Spleen (tissue), 11 donors: ENCODE measurements around the gene NMBR. TPM values are rescaled to one million over a fixed set of nuclear protein-coding genes. Genes with fewer than 3 reads are reported as not detected.
A peak's percentile ranks its signal among the peaks of the same experiment; 100 is the strongest.

Source experiments
- DNase-seq: peaks from one replicate; pipeline ENCODE4 v3.0.0-alpha.2; 2020
- H3K27ac ChIP-seq, 8 donors: fragments of 200-600 bp; sonication (generic) in 7 of 8; 1 replicate in 4 of 8; 2 replicates in 4 of 8; pipeline versions ENCODE4 v1.5.0 to v1.8.0; 2016 to 2021; ENCODE audit warnings: inconsistent platforms in 4 of 8, mild to moderate bottlenecking in 4 of 8, moderate library complexity in 1 of 8
- H3K27me3 ChIP-seq, 7 donors: fragments of 200-600 bp; sonication (generic) in 6 of 7; replicated peaks in 1 of 7; 1 replicate in 4 of 7; 2 replicates in 3 of 7; pipeline versions ENCODE4 v1.5.0 to v1.8.0; 2016 to 2021; ENCODE audit warnings: inconsistent platforms in 3 of 7, mild to moderate bottlenecking in 1 of 7
- H3K36me3 ChIP-seq, 6 donors: fragments of 200-600 bp; sonication (generic) in 5 of 6; 1 replicate in 4 of 6; 2 replicates in 2 of 6; pipeline versions ENCODE4 v1.5.0 to v1.8.0; 2016 to 2021; ENCODE audit warnings: inconsistent platforms in 2 of 6
- H3K4me1 ChIP-seq, 6 donors: fragments of 200-600 bp; sonication (generic) in 5 of 6; 1 replicate in 3 of 6; 2 replicates in 3 of 6; pipeline versions ENCODE4 v1.5.0 to v1.8.0; 2016 to 2021; ENCODE audit warnings: inconsistent platforms in 3 of 6
- H3K4me3 ChIP-seq, 8 donors: fragments of 200-600 bp; sonication (generic) in 7 of 8; 1 replicate in 4 of 8; 2 replicates in 4 of 8; pipeline versions ENCODE4 v1.5.0 to v1.8.0; 2016 to 2021; ENCODE audit warnings: inconsistent platforms in 4 of 8, mild to moderate bottlenecking in 4 of 8, moderate library complexity in 2 of 8
- H3K9me3 ChIP-seq, 8 donors: fragments of 200-600 bp; sonication (generic) in 7 of 8; 1 replicate in 4 of 8; 2 replicates in 4 of 8; pipeline versions ENCODE4 v1.5.0 to v1.8.0; 2016 to 2021; ENCODE audit warnings: inconsistent platforms in 4 of 8
- CTCF ChIP-seq, 11 experiments: fragments of 200-600 bp in 7 of 11; fragments of 450-650 bp in 4 of 11; sonication (generic) in 4 of 11; IDR thresholded peaks in 8 of 11; conservative IDR thresholded peaks in 3 of 11; 1 replicate in 7 of 11; 2 replicates in 4 of 11; pipeline versions ENCODE4 v1.4.0 to v1.8.0; 2016 to 2021; ENCODE audit warnings: antibody characterized with exemption in 11 of 11, inconsistent platforms in 4 of 11, mild to moderate bottlenecking in 1 of 11
- POLR2A ChIP-seq, 3 donors: fragments of 450-650 bp; IDR thresholded peaks; one replicate each; pipeline ENCODE4 v1.5.1; 2017; ENCODE audit warnings: antibody characterized with exemption in 3 of 3, mild to moderate bottlenecking in 1 of 3
- POLR2AphosphoS5 ChIP-seq, 3 donors: sonication (generic); formaldehyde crosslinking; IDR thresholded peaks; one replicate each; pipeline ENCODE4 v1.5.1; 2017; ENCODE audit warnings: antibody characterized with exemption in 3 of 3
- WGBS, 5 donors: extraction: QIAGEN DNeasy Blood & Tissue Kit in 3 of 5; methylation state at CpG; one replicate each; pipeline versions ENCODE4 v1.1.5 to v1.1.7; 2013 to 2018; 5-methylcytosine and 5-hydroxymethylcytosine counted together
- intact Hi-C: fragments of 100-400 bp; cut with DNase I; formaldehyde crosslinking; loops from one replicate; pipeline ENCODE4 v1.15.0; 2023; ENCODE audit warnings: low total_unique reads
- polyA plus RNA-seq, 3 donors: library from polyadenylated mRNA; stranded (reverse); fragments of 200-250 nt; gene quantifications; one replicate each; pipeline ENCODE4 v1.2.1, GENCODE V29; 2013
- total RNA-seq, 7 donors: library from RNA; depleted of rRNA in 3 of 7; stranded (reverse); fragments of >200 nt in 3 of 7; fragmentation: NEBNext Ultra II Directional in 4 of 7; extraction: Animal tissue kit (Norgen Biotek cat#: 25700) in 4 of 7; gene quantifications; one replicate each; pipeline versions ENCODE4 v1.1.0 to v1.2.1, GENCODE V29; 2016 to 2021
- donor health status: healthy with polysubstance abuse.
- donor health status: DM: no; HTN: no; CAD: no; lungs with moderate emphysema.
- donor health status: DM: no; HTN: no; CAD: no.
- donor health status: Bipolar disorder and iron deficiency.
- donor health status: healthy.
- donor health status: DM: no; HTN: no; CAD: no.
- donor health status: DM: yes; HTN: yes; CAD: no.

Gene NMBR
- total and polyA plus RNA-seq, 10 donors = 0.25 to 0.36 TPM; not detected in 8

GRCh38 chr6:142155895-142156757 is 9.2 kb upstream of the NMBR start:
- no peak for TF ChIP-seq POLR2AphosphoS5 (IDR thresholded peaks at IDR 0.05)
- TF ChIP-seq CTCF (IDR thresholded peaks at IDR 0.05 in 8 of 11, conservative IDR thresholded peaks at IDR 0.05 in 3 of 11) = peak in 7 of 11 experiments; percentile 36 to 49 (median 41)
- no peak for TF ChIP-seq POLR2A (IDR thresholded peaks at IDR 0.05)
- peaks cover 0 to 11% (median 0%) of the 10 kb centered on the region in 6 donors for H3K36me3 ChIP-seq
- no peak for DNase-seq
- H3K27ac ChIP-seq = peak overlapping the region in 4 of 8 donors; percentile 8 to 61 (median 44)
- H3K27me3 ChIP-seq = no peaks in the 10 kb centered on the region
- intact Hi-C loops = loop anchor here (5.0 to 10.0 kb wide), 2 partner anchors 51 to 229 kb away; no protein-coding TSS in a partner anchor
- H3K9me3 ChIP-seq = no peaks in the 10 kb centered on the region
- H3K4me1 ChIP-seq = peaks cover 0 to 86% (median 38%) of the 10 kb centered on the region in 6 donors
- H3K4me3 ChIP-seq = no peak overlapping the region
- 39 to 53% (median 41%) methylated on average over 5 of the region's 5 CpGs for WGBS, 5 donors

GRCh38 chr6:142155091-142155490 is 8.2 kb upstream of the NMBR start:
- intact Hi-C loops = loop anchor here (5.0 to 10.0 kb wide), 2 partner anchors 52 to 230 kb away; no protein-coding TSS in a partner anchor
- no peaks in the 10 kb centered on the region for H3K27me3 ChIP-seq
- no peak overlapping the region for H3K27ac ChIP-seq
- H3K4me3 ChIP-seq = no peak overlapping the region
- WGBS, 5 donors = 58 to 86% (median 63%) methylated on average over 3 of the region's 3 CpGs
- peaks cover 0 to 17% (median 0%) of the 10 kb centered on the region in 6 donors for H3K36me3 ChIP-seq
- H3K9me3 ChIP-seq = no peaks in the 10 kb centered on the region
- H3K4me1 ChIP-seq = peaks cover 4 to 86% (median 44%) of the 10 kb centered on the region in 6 donors
- TF ChIP-seq POLR2AphosphoS5 (IDR thresholded peaks at IDR 0.05) = no peak
- TF ChIP-seq CTCF (IDR thresholded peaks at IDR 0.05 in 8 of 11, conservative IDR thresholded peaks at IDR 0.05 in 3 of 11) = no peak
- TF ChIP-seq POLR2A (IDR thresholded peaks at IDR 0.05) = no peak
- DNase-seq = no peak

- Histone ChIP-seq H3K4me1 (peaks cover 4 to 86% (median 50%) of the 10 kb centered on the region in 6 donors), H3K9me3 (no peaks in the 10 kb centered on the region), H3K27me3 (no peaks in the 10 kb centered on the region), H3K36me3 (peaks cover 0 to 18% (median 0%) of the 10 kb centered on the region in 6 donors), H3K27ac (no peak overlapping the region), H3K4me3 (no peak overlapping the region)
- TF ChIP-seq POLR2AphosphoS5 (IDR thresholded peaks at IDR 0.05) = no peak
- no peak for TF ChIP-seq POLR2A (IDR thresholded peaks at IDR 0.05)
- no peak for TF ChIP-seq CTCF (IDR thresholded peaks at IDR 0.05 in 8 of 11, conservative IDR thresholded peaks at IDR 0.05 in 3 of 11)
- 75 to 89% (median 83%) methylated on average over 1 of the region's 1 CpG for WGBS, 5 donors
- intact Hi-C loops = loop anchor here (10.0 kb wide), 1 partner anchor 230 kb away; no protein-coding TSS in a partner anchor
- no peak for DNase-seq
Measured at GRCh38 chr6:142154336-142154735, 7.4 kb upstream of the NMBR start.

- Histone ChIP-seq H3K4me1 (peaks cover 14 to 92% (median 62%) of the 10 kb centered on the region in 6 donors), H3K4me3 (no peak overlapping the region), H3K36me3 (peaks cover 0 to 15% (median 0%) of the 10 kb centered on the region in 6 donors), H3K27me3 (no peaks in the 10 kb centered on the region), H3K9me3 (no peaks in the 10 kb centered on the region), H3K27ac (no peak overlapping the region)
- TF ChIP-seq POLR2AphosphoS5 (IDR thresholded peaks at IDR 0.05) (no peak), CTCF (IDR thresholded peaks at IDR 0.05 in 8 of 11, conservative IDR thresholded peaks at IDR 0.05 in 3 of 11) (no peak), POLR2A (IDR thresholded peaks at IDR 0.05) (no peak)
- 42 to 75% (median 44%) methylated on average over 2 of the region's 2 CpGs for WGBS, 5 donors
- no peak for DNase-seq
- intact Hi-C loops = loop anchor here (10.0 kb wide), 1 partner anchor 232 kb away; no protein-coding TSS in a partner anchor
Measured at GRCh38 chr6:142153196-142153595, 6.3 kb upstream of the NMBR start.
